SK-N-SH (cell line): ENCODE data around the gene C1RL. TPM values are rescaled to one million over a fixed set of nuclear protein-coding genes. Genes with fewer than 3 reads are reported as not detected.

Source experiments
- CTCF ChIA-PET: fragments of 300-600, 350-600 bp; formaldehyde crosslinking; extraction: SDS; loops from one replicate; lab custom pipeline; 2021; lab: Yijun Ruan, JAX
- POLR2A ChIA-PET: fragments of 350-600 bp; sonication (Branson Sonifier 250); formaldehyde crosslinking; extraction: SDS; loops from one replicate; lab custom pipeline; 2020; ENCODE audit warnings: antibody characterized with exemption, inconsistent platforms; lab: Yijun Ruan, JAX
- DNase-seq: peaks from one replicate; pipeline ENCODE4 v3.0.0; 2012
- H2AFZ ChIP-seq: fragments of 200-600 bp; sonication (generic); 2 replicates; pipeline ENCODE4 v1.8.1; 2016; ENCODE audit warnings: antibody characterized with exemption, mild to moderate bottlenecking, low read depth
- H3F3A ChIP-seq: fragments of 200-600 bp; sonication (generic); replicated peaks from 2 replicates; pipeline ENCODE3; 2016; ENCODE audit warnings: antibody characterized with exemption, mild to moderate bottlenecking; ENCODE audit not compliant: insufficient read depth
- H3K27ac ChIP-seq, 2 experiments: fragments of 200-500 bp in 1 of 2; fragments of 200-600 bp in 1 of 2; sonication (Bioruptor generic) in 1 of 2; sonication (generic), shearing (Covaris generic) in 1 of 2; 2 replicates each; pipeline versions ENCODE4 v1.5.1 to v1.6.1; 2014 to 2016; ENCODE audit warnings: low read depth in 2 of 2, inconsistent platforms in 1 of 2, low read length in 1 of 2, mild to moderate bottlenecking in 1 of 2, mixed read lengths in 1 of 2
- H3K27me3 ChIP-seq: fragments of 200-600 bp; sonication (generic), shearing (Covaris generic); 2 replicates; pipeline ENCODE4 v1.6.1; 2016; ENCODE audit warnings: mixed run types; ENCODE audit not compliant: insufficient read depth
- H3K36me3 ChIP-seq, 2 experiments: fragments of 200-500 bp in 1 of 2; fragments of 200-600 bp in 1 of 2; sonication (Bioruptor generic) in 1 of 2; sonication (generic) in 1 of 2; replicated peaks in 1 of 2; 2 replicates each; pipeline versions ENCODE3 to v1.5.1; 2014 to 2016; ENCODE audit warnings: low read length in 1 of 2, mild to moderate bottlenecking in 1 of 2; ENCODE audit not compliant: insufficient read depth in 2 of 2, control insufficient read depth in 1 of 2
- H3K4me1 ChIP-seq, 2 experiments: fragments of 200-500 bp in 1 of 2; fragments of 200-600 bp in 1 of 2; sonication (Bioruptor generic) in 1 of 2; sonication (generic), shearing (Covaris generic) in 1 of 2; 2 replicates each; pipeline versions ENCODE4 v1.5.1 to v1.6.1; 2014 to 2016; ENCODE audit warnings: low read depth in 1 of 2, low read length in 1 of 2, mixed run types in 1 of 2; ENCODE audit not compliant: insufficient read depth in 2 of 2, control insufficient read depth in 1 of 2
- H3K4me2 ChIP-seq: fragments of 200-600 bp; sonication (generic), shearing (Covaris generic); 2 replicates; pipeline ENCODE4 v1.6.1; 2017; ENCODE audit warnings: mixed run types
- H3K4me3 ChIP-seq, 2 experiments: fragments of 200-500 bp in 1 of 2; fragments of 200-600 bp in 1 of 2; sonication (Bioruptor generic) in 1 of 2; sonication (generic), shearing (Covaris generic) in 1 of 2; 2 replicates each; pipeline versions ENCODE4 v1.5.1 to v1.8.1; 2014 to 2016; ENCODE audit warnings: low read depth in 2 of 2, inconsistent platforms in 1 of 2, low read length in 1 of 2, mild to moderate bottlenecking in 1 of 2, mixed read lengths in 1 of 2, moderate library complexity in 1 of 2
- H3K79me2 ChIP-seq: fragments of 200-600 bp; sonication (generic); 2 replicates; pipeline ENCODE4 v1.8.1; 2017; ENCODE audit warnings: mild to moderate bottlenecking; ENCODE audit not compliant: insufficient read depth
- H3K9ac ChIP-seq: fragments of 200-600 bp; sonication (generic); 2 replicates; pipeline ENCODE4 v1.6.1; 2017; ENCODE audit warnings: mixed run types
- H3K9me2 ChIP-seq: fragments of 200-600 bp; sonication (generic); 2 replicates; pipeline ENCODE4 v1.6.1; 2017; ENCODE audit warnings: mixed run types
- H3K9me3 ChIP-seq: fragments of 200-600 bp; sonication (generic); 2 replicates; pipeline ENCODE4 v1.6.1; 2017; ENCODE audit warnings: mixed run types, mild to moderate bottlenecking, moderate library complexity
- H4K20me1 ChIP-seq: fragments of 200-600 bp; sonication (generic); 2 replicates; pipeline ENCODE4 v1.6.1; 2017; ENCODE audit warnings: mild to moderate bottlenecking, mixed run types; ENCODE audit not compliant: insufficient read depth
- CHD2 ChIP-seq: fragments of 150-350 bp; IDR thresholded peaks from 2 replicates; pipeline ENCODE4 v1.6.1; 2018; ENCODE audit warnings: low read length; ENCODE audit not compliant: partially characterized antibody
- EP300 ChIP-seq, 2 experiments: IDR thresholded peaks; 2 replicates each; pipeline versions ENCODE4 v1.4.0 to v1.6.1; 2012; ENCODE audit warnings: borderline replicate concordance in 1 of 2, low read depth in 1 of 2, low read length in 1 of 2
- EZH2phosphoT487 ChIP-seq: fragments of 200-600 bp; sonication (generic); IDR thresholded peaks from 2 replicates; pipeline ENCODE4 v1.6.1; 2017; ENCODE audit warnings: low read depth, mixed run types, mild to moderate bottlenecking, antibody characterized with exemption, moderate library complexity, borderline replicate concordance
- FOSL2 ChIP-seq: IDR thresholded peaks from 2 replicates; pipeline ENCODE4 v1.4.0; 2012; ENCODE audit warnings: low read depth, mild to moderate bottlenecking, moderate library complexity, borderline replicate concordance
- FOXJ3 ChIP-seq: sonication (generic); formaldehyde crosslinking; IDR thresholded peaks from 2 replicates; pipeline ENCODE4 v1.5.1; 2020; ENCODE audit warnings: mild to moderate bottlenecking, missing genetic modification reagents
- FOXM1 ChIP-seq: IDR thresholded peaks from 2 replicates; pipeline ENCODE4 v1.4.0; 2012; ENCODE audit warnings: low read depth, mild to moderate bottlenecking
- MEF2A ChIP-seq: IDR thresholded peaks from 2 replicates; pipeline ENCODE4 v1.4.0; 2012; ENCODE audit warnings: low read depth, borderline replicate concordance
- MXI1 ChIP-seq: IDR thresholded peaks from 2 replicates; pipeline ENCODE4 v1.6.1; 2012; ENCODE audit warnings: mild to moderate bottlenecking, low read depth, low read length, improper control_type of control experiment
- NFIC ChIP-seq: IDR thresholded peaks from 2 replicates; pipeline ENCODE4 v1.4.0; 2012; ENCODE audit warnings: borderline replicate concordance
- RAD21 ChIP-seq: IDR thresholded peaks from 2 replicates; pipeline ENCODE4 v1.6.1; 2012; ENCODE audit warnings: mild to moderate bottlenecking, low read length
- RCOR1 ChIP-seq: fragments of 150-350 bp; IDR thresholded peaks from 2 replicates; pipeline ENCODE4 v1.6.1; 2017; ENCODE audit warnings: antibody characterized with exemption, low read length
- RXRA ChIP-seq: IDR thresholded peaks from 2 replicates; pipeline ENCODE4 v1.4.0; 2012; ENCODE audit warnings: low read depth, mild to moderate bottlenecking, borderline replicate concordance
- SIN3A ChIP-seq: IDR thresholded peaks from 2 replicates; pipeline ENCODE4 v1.6.1; 2012; ENCODE audit warnings: low read depth, mild to moderate bottlenecking, low read length, moderate library complexity, borderline replicate concordance
- TCF12 ChIP-seq: IDR thresholded peaks from 2 replicates; pipeline ENCODE4 v1.4.0; 2012
- WGBS: methylation state at CpG from one replicate; pipeline ENCODE4 v1.1.6; 2017; ENCODE audit warnings: low lambda C conversion rate; 5-methylcytosine and 5-hydroxymethylcytosine counted together
- polyA plus RNA-seq, 3 experiments: library from polyadenylated mRNA; depleted of rRNA; stranded (reverse); fragments of >200 nt; gene quantifications; 2 replicates each; pipeline ENCODE4 v1.2.3, GENCODE V29; 2012
- TF ChIP-seq, protein P1 (sequence below): fragments of 200-600 bp; sonication (generic); IDR thresholded peaks from 2 replicates; pipeline ENCODE4 v1.6.1; 2017; ENCODE audit warnings: antibody characterized with exemption, mild to moderate bottlenecking, moderate library complexity
- TF ChIP-seq, protein P2 (sequence below): fragments of 150-350 bp; IDR thresholded peaks from 2 replicates; pipeline ENCODE4 v1.6.1; 2016; ENCODE audit warnings: mild to moderate bottlenecking, low read depth, low read length
- TF ChIP-seq, protein P3 (sequence below): IDR thresholded peaks from 2 replicates; pipeline ENCODE4 v1.4.0; 2012; ENCODE audit warnings: low read depth, borderline replicate concordance
- TF ChIP-seq, protein P4 (sequence below): IDR thresholded peaks from 2 replicates; pipeline ENCODE4 v1.4.0; 2012; ENCODE audit warnings: low read depth, borderline replicate concordance

Gene C1RL
- polyA plus RNA-seq, 1 of the 3 experiments (the other 2 are of a cell fraction) = 8.3 TPM

DNA sequence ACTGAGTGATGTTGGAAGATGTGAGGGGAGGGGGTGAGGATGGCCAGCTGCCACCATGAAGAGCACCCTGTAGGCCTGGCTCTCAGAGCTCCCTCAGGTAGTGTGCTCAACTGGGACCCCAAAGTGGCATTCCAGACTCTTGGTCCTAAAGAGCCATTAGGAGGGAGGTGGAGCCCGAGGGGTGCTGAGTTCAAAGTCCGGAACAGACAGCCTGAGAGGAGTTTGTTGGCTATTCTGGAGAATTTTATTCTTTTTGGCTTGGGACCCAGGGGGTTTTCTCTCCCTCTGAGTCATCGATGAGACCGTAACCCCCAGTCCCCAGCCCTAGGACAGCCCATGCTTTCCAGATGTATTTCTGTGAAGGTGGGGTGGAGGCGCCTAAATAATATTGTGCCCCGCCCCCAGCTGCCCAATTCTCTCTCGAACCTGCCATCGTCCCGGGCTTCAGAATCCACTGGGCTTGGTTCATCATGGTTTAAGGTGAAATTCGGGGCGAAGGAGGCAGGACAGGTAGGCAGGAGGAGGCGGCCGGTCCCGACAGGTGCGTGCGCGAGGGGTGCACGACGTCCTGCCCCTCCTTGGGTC lies 20.4 kb upstream of the C1RL start (continued):
- TF ChIP-seq, protein P1, sequence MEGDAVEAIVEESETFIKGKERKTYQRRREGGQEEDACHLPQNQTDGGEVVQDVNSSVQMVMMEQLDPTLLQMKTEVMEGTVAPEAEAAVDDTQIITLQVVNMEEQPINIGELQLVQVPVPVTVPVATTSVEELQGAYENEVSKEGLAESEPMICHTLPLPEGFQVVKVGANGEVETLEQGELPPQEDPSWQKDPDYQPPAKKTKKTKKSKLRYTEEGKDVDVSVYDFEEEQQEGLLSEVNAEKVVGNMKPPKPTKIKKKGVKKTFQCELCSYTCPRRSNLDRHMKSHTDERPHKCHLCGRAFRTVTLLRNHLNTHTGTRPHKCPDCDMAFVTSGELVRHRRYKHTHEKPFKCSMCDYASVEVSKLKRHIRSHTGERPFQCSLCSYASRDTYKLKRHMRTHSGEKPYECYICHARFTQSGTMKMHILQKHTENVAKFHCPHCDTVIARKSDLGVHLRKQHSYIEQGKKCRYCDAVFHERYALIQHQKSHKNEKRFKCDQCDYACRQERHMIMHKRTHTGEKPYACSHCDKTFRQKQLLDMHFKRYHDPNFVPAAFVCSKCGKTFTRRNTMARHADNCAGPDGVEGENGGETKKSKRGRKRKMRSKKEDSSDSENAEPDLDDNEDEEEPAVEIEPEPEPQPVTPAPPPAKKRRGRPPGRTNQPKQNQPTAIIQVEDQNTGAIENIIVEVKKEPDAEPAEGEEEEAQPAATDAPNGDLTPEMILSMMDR = no peak
- TF ChIP-seq, protein P2, sequence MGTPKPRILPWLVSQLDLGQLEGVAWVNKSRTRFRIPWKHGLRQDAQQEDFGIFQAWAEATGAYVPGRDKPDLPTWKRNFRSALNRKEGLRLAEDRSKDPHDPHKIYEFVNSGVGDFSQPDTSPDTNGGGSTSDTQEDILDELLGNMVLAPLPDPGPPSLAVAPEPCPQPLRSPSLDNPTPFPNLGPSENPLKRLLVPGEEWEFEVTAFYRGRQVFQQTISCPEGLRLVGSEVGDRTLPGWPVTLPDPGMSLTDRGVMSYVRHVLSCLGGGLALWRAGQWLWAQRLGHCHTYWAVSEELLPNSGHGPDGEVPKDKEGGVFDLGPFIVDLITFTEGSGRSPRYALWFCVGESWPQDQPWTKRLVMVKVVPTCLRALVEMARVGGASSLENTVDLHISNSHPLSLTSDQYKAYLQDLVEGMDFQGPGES = no peak

DNA sequence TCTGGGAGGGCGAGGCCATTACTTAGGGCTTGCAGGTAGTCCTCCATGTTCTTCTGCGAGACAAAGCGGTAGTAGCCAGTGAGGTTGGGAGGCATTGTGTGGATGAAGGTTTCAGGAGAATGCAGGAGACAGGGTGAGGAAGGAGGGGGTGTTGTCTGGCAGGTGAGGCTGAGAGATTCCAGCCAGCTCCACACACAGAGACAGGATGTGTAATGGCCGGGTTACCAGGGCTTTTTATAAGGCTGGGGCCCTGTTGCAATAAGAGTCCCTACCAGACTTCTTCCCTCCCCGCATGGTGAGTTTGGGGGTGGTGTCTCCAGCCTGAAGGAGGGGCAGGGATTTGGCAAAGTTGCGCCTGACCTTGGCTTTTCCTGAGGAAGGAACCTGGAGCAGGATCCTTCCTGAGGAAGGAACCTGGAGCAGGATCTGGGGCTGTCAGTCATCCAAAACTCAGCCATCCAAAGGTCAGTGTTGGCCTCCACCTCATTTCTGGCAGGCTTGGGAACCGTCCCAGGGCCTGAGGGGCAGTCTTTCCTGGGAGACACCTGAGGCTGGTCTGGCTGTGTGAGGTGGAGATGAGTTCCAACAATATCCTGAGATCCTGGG lies 19.8 kb upstream of the C1RL start, which contains the start of gene RBP5:
Gene RBP5, minus strand, starts transcription at position 209 of the 606 bp plus-strand sequence. Its CDS starts 114 bp downstream, at position 95.
- CTCF ChIA-PET = interaction anchor here (1.0 to 2.8 kb wide), 3 partner anchors 16 to 19 kb away, joined by 3 to 11 read pairs (median 5); no protein-coding TSS in a partner anchor
- 74% methylated on average over 5 of the region's 7 CpGs for WGBS
- Histone ChIP-seq H3K36me3 (peaks cover 0 to 2% of the 10 kb centered on the region in 2 experiments), H3K27ac (peak within 1 kb of the TSS in 1 of 2 experiments; percentile 67; a peak in 1 of 4 replicates), H3K9me3 (no peaks in the 10 kb centered on the region), H3F3A (no peaks in the 10 kb centered on the region), H3K27me3 (0 out of 2 replicates have a peak, but pooled peaks cover 7% of the 10 kb centered on the region), H3K9me2 (no peaks in the 10 kb centered on the region), H3K79me2 (no peaks in the 10 kb centered on the region), H3K4me3 (peak within 1 kb of the TSS; percentile 71 to 76), H3K4me1 (peaks cover 0 to 13% of the 10 kb centered on the region in 2 experiments; a peak in 1 of 4 replicates), H3K9ac (peak within 1 kb of the TSS; percentile 51; the same call in 1 of the 2 replicates), H3K4me2 (peak within 1 kb of the TSS; percentile 95), H2AFZ (peak within 1 kb of the TSS; percentile 90; the same call in 1 of the 2 replicates), H4K20me1 (no peaks in the 10 kb centered on the region)
- TF ChIP-seq CHD2 (no peak), FOXJ3 (CRISPR knock-in tag) (no peak), TCF12 (no peak), MEF2A (no peak), FOSL2 (no peak), RAD21 (no peak), SIN3A (no peak), EP300 (IDR thresholded peaks at IDR 0.05; ENCODE audit: borderline replicate concordance in 1 of 2, low read depth in 1 of 2, low read length in 1 of 2) (no peak), EZH2phosphoT487 (no peak), RXRA (no peak), FOXM1 (no peak), RCOR1 (no peak), MXI1 (no peak), NFIC (no peak)
- TF ChIP-seq, protein P3, sequence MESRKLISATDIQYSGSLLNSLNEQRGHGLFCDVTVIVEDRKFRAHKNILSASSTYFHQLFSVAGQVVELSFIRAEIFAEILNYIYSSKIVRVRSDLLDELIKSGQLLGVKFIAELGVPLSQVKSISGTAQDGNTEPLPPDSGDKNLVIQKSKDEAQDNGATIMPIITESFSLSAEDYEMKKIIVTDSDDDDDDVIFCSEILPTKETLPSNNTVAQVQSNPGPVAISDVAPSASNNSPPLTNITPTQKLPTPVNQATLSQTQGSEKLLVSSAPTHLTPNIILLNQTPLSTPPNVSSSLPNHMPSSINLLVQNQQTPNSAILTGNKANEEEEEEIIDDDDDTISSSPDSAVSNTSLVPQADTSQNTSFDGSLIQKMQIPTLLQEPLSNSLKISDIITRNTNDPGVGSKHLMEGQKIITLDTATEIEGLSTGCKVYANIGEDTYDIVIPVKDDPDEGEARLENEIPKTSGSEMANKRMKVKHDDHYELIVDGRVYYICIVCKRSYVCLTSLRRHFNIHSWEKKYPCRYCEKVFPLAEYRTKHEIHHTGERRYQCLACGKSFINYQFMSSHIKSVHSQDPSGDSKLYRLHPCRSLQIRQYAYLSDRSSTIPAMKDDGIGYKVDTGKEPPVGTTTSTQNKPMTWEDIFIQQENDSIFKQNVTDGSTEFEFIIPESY = no peak
- TF ChIP-seq, protein P1 = no peak
- TF ChIP-seq, protein P2 = no peak
- TF ChIP-seq, protein P4, sequence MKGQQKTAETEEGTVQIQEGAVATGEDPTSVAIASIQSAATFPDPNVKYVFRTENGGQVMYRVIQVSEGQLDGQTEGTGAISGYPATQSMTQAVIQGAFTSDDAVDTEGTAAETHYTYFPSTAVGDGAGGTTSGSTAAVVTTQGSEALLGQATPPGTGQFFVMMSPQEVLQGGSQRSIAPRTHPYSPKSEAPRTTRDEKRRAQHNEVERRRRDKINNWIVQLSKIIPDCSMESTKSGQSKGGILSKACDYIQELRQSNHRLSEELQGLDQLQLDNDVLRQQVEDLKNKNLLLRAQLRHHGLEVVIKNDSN = no peak
- POLR2A ChIA-PET = no interaction called here
- DNase-seq = no peak
